Vagina (tissue), 2 donors: ENCODE results near the gene SH3YL1.

ENCODE experiments used
- CTCF ChIP-seq, 3 experiments: fragments of 450-650 bp in 2 of 3; fragments of 200-600 bp in 1 of 3; sonication (generic) in 1 of 3; IDR thresholded peaks; one replicate each; pipeline ENCODE4 v1.5.1; 2017 to 2019; ENCODE audit warnings: antibody characterized with exemption in 3 of 3, mild to moderate bottlenecking in 2 of 3, moderate library complexity in 2 of 3
- POLR2A ChIP-seq, 2 donors: fragments of 450-650 bp; IDR thresholded peaks; one replicate each; pipeline ENCODE4 v1.6.1; 2017; ENCODE audit warnings: antibody characterized with exemption in 2 of 2, mild to moderate bottlenecking in 2 of 2, moderate library complexity in 2 of 2
- POLR2AphosphoS5 ChIP-seq, 2 donors: sonication (generic); formaldehyde crosslinking; IDR thresholded peaks; one replicate each; pipeline ENCODE4 v1.9.0; 2017; ENCODE audit warnings: antibody characterized with exemption in 2 of 2, mild to moderate bottlenecking in 2 of 2, low read depth in 1 of 2; ENCODE audit not compliant: insufficient read depth in 1 of 2

- TF ChIP-seq CTCF (IDR thresholded peaks at IDR 0.05) (no peak), POLR2A (IDR thresholded peaks at IDR 0.05) (no peak), POLR2AphosphoS5 (IDR thresholded peaks at IDR 0.05; ENCODE audit: insufficient read depth in 1 of 2, low read depth in 1 of 2) (no peak)
Observed at GRCh38 chr2:278312-278926, 14.6 kb upstream of the SH3YL1 start.
